Astrocyte of the hippocampus (primary cell): Measurements from ENCODE around the gene TMCO4.
A peak's percentile ranks its signal among the peaks of the same experiment; 100 is the strongest.
"Not testable (repeated sequence)": the region's sequence is repeated elsewhere in the genome, so short reads cannot be mapped to it uniquely, and the experiment has no call there.

Source experiments
- DNase-seq: peaks from one replicate; pipeline ENCODE4 v3.0.0; 2011; ENCODE audit warnings: low read depth, low spot score

The TMCO4 gene

DNA sequence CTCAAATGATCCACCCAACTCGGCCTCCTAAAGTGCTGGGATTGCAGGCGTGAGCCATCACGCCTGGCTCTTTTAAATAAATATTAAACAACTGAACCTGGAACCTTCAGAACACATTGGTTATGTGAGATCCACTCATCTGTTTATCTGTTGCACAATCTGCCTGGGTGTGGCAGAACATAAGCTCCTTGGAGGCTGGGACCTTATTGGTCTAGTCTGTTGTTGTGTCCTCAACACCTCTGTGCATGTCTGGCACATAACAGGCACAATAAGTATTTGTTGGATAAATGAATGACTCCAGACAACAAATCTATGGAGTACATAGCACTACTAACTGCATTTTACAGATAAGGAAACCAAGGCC lies 159.7 kb downstream of the TMCO4 start:
- no peak for DNase-seq

DNA sequence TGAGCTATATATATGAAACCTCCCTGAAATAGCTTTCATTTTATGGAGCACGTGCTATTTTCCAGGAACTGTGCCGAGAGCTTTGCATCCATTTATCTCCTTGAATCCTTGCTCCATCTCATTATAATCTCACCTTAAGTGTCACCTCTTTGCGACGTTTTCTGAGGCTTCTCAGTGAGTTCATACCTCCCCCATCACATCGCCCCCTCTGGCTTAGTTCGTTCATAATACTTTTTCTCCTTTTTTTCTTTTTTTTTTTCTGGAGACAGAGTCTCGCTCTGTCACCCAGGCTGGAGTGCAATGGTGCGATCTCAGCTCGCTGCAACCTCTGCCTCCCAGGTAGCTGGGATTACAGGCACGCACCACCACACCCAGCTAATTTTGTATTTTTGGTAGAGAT lies 160.5 kb downstream of the TMCO4 start:
- DNase-seq, result not testable (repeated sequence)

DNA sequence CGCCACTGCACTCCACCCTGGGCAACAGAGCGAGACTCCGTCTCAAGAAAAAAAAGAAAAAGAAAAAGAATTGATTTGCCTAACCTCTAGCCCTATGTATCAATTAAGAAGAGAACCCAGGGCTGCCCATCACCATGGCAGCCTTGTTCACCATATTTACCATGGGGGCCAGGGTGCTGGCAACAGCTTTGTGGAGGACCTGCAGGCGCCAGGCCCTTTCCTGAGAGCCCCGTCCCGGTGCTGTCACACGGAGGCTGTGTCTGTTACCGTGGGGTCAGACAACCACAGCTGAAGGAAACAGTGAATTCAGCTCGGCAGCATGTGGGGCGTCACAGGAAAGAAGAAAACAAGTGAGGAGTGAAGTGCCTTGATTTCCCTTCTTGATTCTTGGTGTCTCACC lies 162.1 kb downstream of the TMCO4 start:
- DNase-seq, result no peak

DNA sequence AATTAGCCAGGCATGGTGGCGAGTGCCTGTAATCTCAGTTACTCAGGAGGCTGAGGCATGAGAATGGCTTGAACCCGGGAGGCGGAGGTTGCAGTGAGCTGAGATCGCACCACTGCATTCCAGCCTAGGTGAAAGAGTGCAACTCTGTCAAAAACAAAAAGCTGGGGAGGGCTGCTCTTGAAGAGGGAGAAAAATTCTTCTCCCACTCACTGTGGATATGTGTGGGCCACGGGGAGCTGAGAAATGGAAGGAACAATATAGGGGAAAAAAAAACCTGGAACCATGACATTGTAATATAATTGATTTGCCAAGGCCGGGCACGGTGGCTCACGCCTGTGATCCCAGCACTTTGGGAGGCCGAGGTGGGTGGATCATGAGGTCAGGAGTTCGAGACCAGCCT lies 163.0 kb downstream of the TMCO4 start:
- DNase-seq, result not testable (repeated sequence)

DNA sequence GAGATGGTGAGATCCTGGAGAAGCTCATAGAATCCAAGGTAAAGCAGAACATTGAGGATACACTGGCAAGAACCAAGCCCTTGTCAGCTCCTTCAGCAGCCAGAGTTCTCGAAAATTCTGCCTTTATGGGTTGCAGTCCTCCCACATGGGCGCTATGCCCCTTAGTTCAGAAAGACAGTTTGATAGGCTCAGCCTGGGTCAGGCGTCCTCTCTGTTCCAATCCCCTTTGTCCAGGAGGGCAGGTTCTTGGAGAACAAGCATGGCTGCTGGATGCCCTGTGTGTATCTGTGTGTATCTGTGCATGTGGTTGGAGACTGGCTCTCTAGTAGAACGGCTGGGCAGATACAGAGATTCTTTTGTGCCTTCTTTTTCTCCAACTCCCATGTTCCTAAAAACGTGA lies 163.7 kb downstream of the TMCO4 start:
- DNase-seq, result no peak

DNA sequence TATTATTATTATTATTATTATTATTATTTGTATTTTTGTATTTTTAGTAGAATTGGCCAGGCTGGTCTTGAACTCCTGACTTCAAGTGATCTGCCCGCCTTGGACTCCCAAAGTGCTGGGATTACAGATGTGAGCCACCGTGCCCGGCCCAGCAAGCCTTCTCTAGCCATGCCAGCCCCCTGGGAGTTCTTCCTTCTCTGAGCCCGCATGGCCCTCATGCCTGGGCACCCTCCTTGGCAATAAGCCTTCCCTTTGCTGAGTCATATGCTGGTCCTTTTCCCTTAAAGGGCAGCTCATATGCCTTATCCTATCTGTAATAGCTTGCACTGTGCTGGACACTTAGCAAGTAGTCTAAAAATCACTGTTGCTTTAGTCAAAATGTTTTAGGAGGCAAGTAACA lies 164.1 kb downstream of the TMCO4 start:
- peak; percentile 52 for DNase-seq

DNA sequence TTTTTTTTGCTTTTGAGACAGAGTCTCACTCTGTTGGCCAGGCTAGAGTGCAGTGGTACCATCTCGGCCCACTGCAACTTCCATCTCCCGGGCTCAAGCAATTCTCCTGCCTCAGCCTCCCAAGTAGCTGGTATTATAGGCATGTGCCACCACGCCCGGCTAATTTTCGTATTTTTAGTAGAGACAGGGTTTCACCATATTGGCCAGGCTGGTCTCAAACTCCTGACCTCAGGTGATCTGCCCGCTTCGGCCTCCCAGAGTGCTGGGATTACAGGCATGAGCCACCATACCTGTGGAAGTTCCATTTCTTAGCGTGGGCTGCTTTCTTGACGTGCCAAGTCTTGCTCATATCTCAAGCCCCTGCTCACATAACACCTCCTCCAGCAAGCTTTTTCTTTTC lies 164.7 kb downstream of the TMCO4 start:
- not testable (repeated sequence) for DNase-seq

DNA sequence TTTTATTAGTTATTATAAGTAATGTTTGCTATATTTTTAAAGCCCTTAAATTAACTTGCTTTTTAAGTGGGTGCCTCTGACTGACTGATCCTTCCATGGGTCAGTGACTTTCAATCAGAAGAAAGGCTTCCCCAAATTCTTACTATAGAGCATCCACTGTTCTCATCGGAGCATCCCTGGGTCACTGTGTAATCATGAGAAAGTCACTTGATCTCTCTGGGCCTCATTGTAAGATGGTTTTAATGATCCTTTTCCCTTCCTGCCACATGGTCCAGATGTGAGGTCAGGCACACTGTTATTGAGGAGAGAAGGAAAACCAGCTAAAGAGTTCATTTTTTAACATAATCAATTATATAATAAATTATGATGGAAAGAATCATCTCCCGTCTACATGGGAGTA lies 166.6 kb downstream of the TMCO4 start:
- no peak for DNase-seq
